Endothelial cell of umbilical vein (primary cell): Measurements from ENCODE around the gene S100A13. TPM values are rescaled to one million over a fixed set of nuclear protein-coding genes. Genes with fewer than 3 reads are reported as not detected.

Experiments used
- BruUV-seq: library from RNA; stranded (reverse); fragments of 400-500 nt; replicated peaks from 2 replicates; lab custom pipeline; 2021; lab: Mats Ljungman, UMichigan
- CTCF ChIA-PET: fragments of 300-600, 350-600 bp; sonication (Branson Sonifier 250); formaldehyde crosslinking; loops from one replicate; lab custom pipeline; 2021; ENCODE audit warnings: antibody characterized with exemption, inconsistent platforms; lab: Charles Lee
- POLR2A ChIA-PET: fragments of 300-600, 350-600 bp; sonication (Branson Sonifier 250); formaldehyde crosslinking; loops from one replicate; lab custom pipeline; 2021; ENCODE audit warnings: antibody characterized with exemption, inconsistent platforms; lab: Charles Lee
- DNase-seq: peaks from one replicate; pipeline ENCODE4 v3.0.0-alpha.2; 2011; ENCODE audit warnings: low read depth, low spot score
- FAIRE-seq: peaks from 2 replicates; lab custom pipeline; 2011; peaks lifted over from hg19 to GRCh38; lab: Jason Lieb, UNC
- H2AFZ ChIP-seq: 2 replicates; pipeline ENCODE4 v1.6.0; 2012; ENCODE audit warnings: low read depth, low read length, control low read depth, inconsistent platforms
- H3K27ac ChIP-seq: 2 replicates; pipeline ENCODE4 v1.5.1; 2011; ENCODE audit warnings: low read depth, mild to moderate bottlenecking, control low read depth, low read length, moderate library complexity; ENCODE audit not compliant: insufficient read depth
- H3K27me3 ChIP-seq, 2 experiments: 2 replicates each; pipeline versions ENCODE4 v1.6.0 to v1.6.1; 2011; ENCODE audit warnings: low read length in 2 of 2, mixed read lengths in 1 of 2; ENCODE audit not compliant: control insufficient read depth in 2 of 2, insufficient read depth in 2 of 2
- H3K36me3 ChIP-seq, 2 experiments: 2 replicates in 1 of 2; 3 replicates in 1 of 2; pipeline ENCODE4 v1.5.1; 2011; ENCODE audit warnings: low read length in 2 of 2, mild to moderate bottlenecking in 1 of 2, moderate library complexity in 1 of 2; ENCODE audit not compliant: control insufficient read depth in 2 of 2, insufficient read depth in 2 of 2; ENCODE audit errors: extremely low read depth in 1 of 2
- H3K4me1 ChIP-seq: 3 replicates; pipeline ENCODE4 v1.5.1; 2011; ENCODE audit warnings: mild to moderate bottlenecking, low read length; ENCODE audit not compliant: control insufficient read depth, insufficient read depth; ENCODE audit errors: extremely low read depth
- H3K4me2 ChIP-seq: 2 replicates; pipeline ENCODE4 v1.6.1; 2011; ENCODE audit warnings: low read length, control low read depth, mixed read lengths; ENCODE audit not compliant: insufficient read depth
- H3K4me3 ChIP-seq, 3 experiments: fragments of 200-600 bp in 1 of 3; sonication (generic), shearing (Covaris generic) in 1 of 3; replicated peaks in 1 of 3; 2 replicates each; pipeline ENCODE4 v1.5.1; 2011 to 2016; ENCODE audit warnings: control low read depth in 3 of 3, low read length in 3 of 3, mild to moderate bottlenecking in 2 of 3, inconsistent platforms in 1 of 3, low read depth in 1 of 3, moderate library complexity in 1 of 3; ENCODE audit not compliant: insufficient read depth in 1 of 3
- H3K79me2 ChIP-seq: 2 replicates; pipeline ENCODE4 v1.6.0; 2012; ENCODE audit warnings: low read length, inconsistent platforms; ENCODE audit not compliant: control insufficient read depth, insufficient read depth
- H3K9ac ChIP-seq: replicated peaks from 2 replicates; pipeline ENCODE3; 2011; ENCODE audit warnings: low read length, control low read depth; ENCODE audit not compliant: insufficient read depth; ENCODE audit errors: extremely low read depth
- H3K9me1 ChIP-seq: replicated peaks from 3 replicates; pipeline ENCODE4 v1.6.0; 2011; ENCODE audit warnings: mild to moderate bottlenecking, low read length; ENCODE audit not compliant: control insufficient read depth, insufficient read depth; ENCODE audit errors: extremely low read depth
- H3K9me3 ChIP-seq: replicated peaks from 2 replicates; pipeline ENCODE4 v1.5.1; 2012; ENCODE audit warnings: low read length, inconsistent platforms; ENCODE audit not compliant: control insufficient read depth, insufficient read depth
- H4K20me1 ChIP-seq: replicated peaks from 2 replicates; pipeline ENCODE3; 2011; ENCODE audit warnings: mild to moderate bottlenecking, low read length; ENCODE audit not compliant: control insufficient read depth, insufficient read depth; ENCODE audit errors: extremely low read depth
- JUN ChIP-seq: IDR thresholded peaks from 2 replicates; pipeline ENCODE4 v1.6.1; 2011; ENCODE audit warnings: borderline replicate concordance, low read depth; ENCODE audit not compliant: insufficient read length, insufficient read depth
- POLR2A ChIP-seq: IDR thresholded peaks from 2 replicates; pipeline ENCODE4 v1.6.1; 2012; ENCODE audit warnings: low read depth, mild to moderate bottlenecking, control low read depth, low read length
- POLR2AphosphoS5 ChIP-seq: IDR thresholded peaks from 2 replicates; pipeline ENCODE4 v1.6.1; 2012; ENCODE audit warnings: low read depth, mild to moderate bottlenecking, control low read depth, low read length, moderate library complexity; ENCODE audit not compliant: insufficient read depth
- dilution Hi-C: fragments of 300-500 bp; cut with MboI; formaldehyde crosslinking; loops from one replicate; pipeline ENCODE4 v1.15.0; 2019; ENCODE audit warnings: low sequenced_read_pairs; ENCODE audit not compliant: extremely low pct_ligation_motif_present
- intact Hi-C: fragments of 100-400 bp; cut with micrococcal nuclease; formaldehyde crosslinking; loops from one replicate; pipeline ENCODE4 v1.10.0; 2022
- polyA plus RNA-seq, 4 experiments: library from polyadenylated mRNA; depleted of rRNA in 3 of 4; stranded (reverse) in 3 of 4; unstranded in 1 of 4; fragments of >200 nt; gene quantifications; 2 replicates each; pipeline versions ENCODE4 v1.2.1 to v1.2.3, GENCODE V29; 2011 to 2012; ENCODE audit warnings: missing spikeins in 1 of 4
- total RNA-seq: library from RNA; stranded (reverse); gene quantifications from 2 replicates; pipeline ENCODE4 v1.2.3, GENCODE V29; 2021
- TF ChIP-seq, protein P1 (sequence below): IDR thresholded peaks from 2 replicates; pipeline ENCODE4 v1.6.1; 2011; ENCODE audit not compliant: insufficient read depth, insufficient read length

The S100A13 gene
- total and polyA plus RNA-seq, 2 donors (not counting 3 experiments of a cell fraction or from before 2014, with no cell fraction given) = 155 to 360 TPM

DNA sequence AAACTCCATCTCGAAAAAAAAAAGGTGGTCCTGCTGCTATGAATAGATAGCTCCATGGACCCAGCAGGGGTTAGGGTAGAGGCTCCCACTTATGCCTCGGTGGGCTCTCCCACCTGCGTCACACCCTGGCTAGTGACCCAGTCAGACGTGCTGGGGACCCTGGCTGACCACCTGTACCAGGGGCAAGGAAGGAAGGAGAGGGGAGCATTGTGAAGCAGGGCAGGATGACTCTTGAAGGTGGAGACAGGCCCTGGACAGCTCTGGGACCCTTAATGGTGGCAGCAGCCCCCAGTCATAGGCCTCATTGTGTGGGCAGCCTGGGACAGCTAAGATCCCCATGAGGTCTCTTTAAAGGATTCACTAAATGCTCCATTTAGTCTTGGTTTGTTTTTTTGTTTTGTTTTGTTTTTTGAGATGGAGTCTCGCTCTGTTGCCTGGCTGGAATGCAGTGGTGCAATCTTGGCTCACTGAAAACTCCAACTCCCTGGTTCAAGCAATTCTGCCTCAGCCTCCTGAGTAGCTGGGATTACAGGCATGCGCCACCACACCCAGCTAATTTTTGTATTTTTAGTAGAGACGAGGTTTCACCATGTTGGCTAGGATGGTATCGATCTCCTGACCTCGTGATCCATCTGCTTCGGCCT, 20.8 kb upstream of the S100A13 start:
- no peak overlapping the region for H3K27ac ChIP-seq
- dilution Hi-C loops = no loop called here
- ChIA-PET POLR2A (interaction anchor here (0.6 to 1.8 kb wide), 4 partner anchors 10 to 41 kb away, joined by 3 to 9 read pairs (median 4); partner anchors contain the start of gene CHTOP), CTCF (interaction anchor here (0.8 to 2.3 kb wide), 6 partner anchors 13 to 138 kb away, joined by 3 to 8 read pairs (median 3); partner anchors contain the start of genes CHTOP and S100A13)
- no peaks in the 10 kb centered on the region for H3K9me1 ChIP-seq
- FAIRE-seq (no peak), DNase-seq (no peak)
- no peak overlapping the region for H3K4me3 ChIP-seq
- peaks cover 2% of the 10 kb centered on the region for H3K79me2 ChIP-seq
- no peaks in the 10 kb centered on the region for H3K27me3 ChIP-seq
- H3K4me2 ChIP-seq = no peak overlapping the region
- H3K36me3 ChIP-seq = peaks cover 17 to 24% of the 10 kb centered on the region in 2 experiments
- intact Hi-C loops = no loop called here
- no peaks in the 10 kb centered on the region for H4K20me1 ChIP-seq
- H3K9ac ChIP-seq = no peak overlapping the region
- no TSS peak for BruUV-seq
- TF ChIP-seq POLR2A (peak; percentile 33), POLR2AphosphoS5 (peak; percentile 12)
- TF ChIP-seq, protein P1, sequence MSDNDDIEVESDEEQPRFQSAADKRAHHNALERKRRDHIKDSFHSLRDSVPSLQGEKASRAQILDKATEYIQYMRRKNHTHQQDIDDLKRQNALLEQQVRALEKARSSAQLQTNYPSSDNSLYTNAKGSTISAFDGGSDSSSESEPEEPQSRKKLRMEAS = no peak
- H3K9me3 ChIP-seq = no peaks in the 10 kb centered on the region
- H2AFZ ChIP-seq = no peak overlapping the region
- H3K4me1 ChIP-seq = peaks cover 7% of the 10 kb centered on the region

DNA sequence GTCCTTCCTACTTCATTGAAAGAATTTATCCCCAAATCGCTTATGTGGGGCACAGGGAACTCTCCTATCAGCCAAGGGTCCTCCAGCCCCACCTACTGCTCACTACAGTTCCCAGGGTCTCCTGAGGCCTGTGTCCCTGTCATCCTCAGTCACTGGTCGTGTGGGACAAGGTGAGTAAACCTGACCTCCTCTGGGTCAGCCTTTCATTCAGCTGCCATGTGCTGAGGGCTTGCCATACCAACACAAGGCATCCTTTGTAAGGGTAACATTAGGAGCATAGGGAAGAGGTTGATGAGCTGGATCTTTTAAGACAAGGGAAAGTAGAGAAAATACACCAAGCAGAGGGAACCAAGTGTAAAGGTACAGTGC, 20.0 kb upstream of the S100A13 start:
- dilution Hi-C loops = no loop called here
- BruUV-seq = no TSS peak
- TF ChIP-seq POLR2AphosphoS5 (peak; percentile 11), JUN (no peak)

More for the DNA sequence above, 20.0 kb upstream of the S100A13 start:
- no peak for DNase-seq
- intact Hi-C loops = no loop called here
- Histone ChIP-seq H3K9ac (no peak overlapping the region), H3K36me3 (peaks cover 25 to 26% of the 10 kb centered on the region in 2 experiments), H3K27me3 (no peaks in the 10 kb centered on the region), H3K9me3 (no peaks in the 10 kb centered on the region), H3K27ac (no peak overlapping the region), H3K9me1 (no peaks in the 10 kb centered on the region), H3K79me2 (peaks cover 2% of the 10 kb centered on the region), H2AFZ (no peak overlapping the region), H4K20me1 (no peaks in the 10 kb centered on the region), H3K4me1 (no peaks in the 10 kb centered on the region), H3K4me2 (no peak overlapping the region), H3K4me3 (no peak overlapping the region)
- ChIA-PET CTCF (interaction anchor here (0.8 to 2.3 kb wide), 4 partner anchors 13 to 75 kb away, joined by 3 to 8 read pairs (median 4); partner anchors contain the start of genes CHTOP and S100A13), POLR2A (interaction anchor here (0.6 to 1.8 kb wide), 2 partner anchors 13 to 40 kb away, joined by 3 to 9 read pairs; partner anchors contain the start of gene CHTOP)
- no peak for FAIRE-seq
